RKO (cell line): ENCODE results near the gene RNF217.

Experiments
- DNase-seq: peaks from one replicate; pipeline ENCODE4 v3.0.0-alpha.2; 2016; ENCODE audit warnings: low spot score

RNF217 gene

DNA sequence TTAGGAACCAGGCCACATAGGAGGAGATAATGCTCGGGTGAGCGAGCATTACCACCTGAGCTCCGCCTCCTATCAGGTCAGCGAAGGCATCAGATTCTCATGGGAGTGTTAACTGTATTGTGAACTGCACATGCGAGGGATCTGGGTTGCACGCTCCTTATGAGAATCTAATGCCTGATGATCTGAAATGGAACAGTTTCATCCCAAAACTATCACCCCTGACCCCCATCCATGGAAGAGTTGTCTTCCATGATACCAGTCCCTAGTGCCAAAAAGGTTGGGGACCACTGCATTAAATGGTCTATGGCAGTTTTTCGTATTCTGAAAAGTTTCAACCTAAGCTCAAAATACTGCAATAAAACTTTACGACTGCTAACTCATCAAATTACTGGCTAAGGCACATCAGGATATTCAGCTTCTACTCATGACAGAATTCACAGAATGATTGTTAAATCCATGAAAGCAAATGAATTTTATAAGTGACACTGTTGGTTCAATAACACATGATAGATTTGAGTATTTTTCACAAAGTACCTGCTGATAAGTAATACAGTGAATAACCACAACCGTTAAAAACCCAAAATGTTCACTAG is 25.9 kb downstream of the RNF217 start:
- no peak for DNase-seq

DNA sequence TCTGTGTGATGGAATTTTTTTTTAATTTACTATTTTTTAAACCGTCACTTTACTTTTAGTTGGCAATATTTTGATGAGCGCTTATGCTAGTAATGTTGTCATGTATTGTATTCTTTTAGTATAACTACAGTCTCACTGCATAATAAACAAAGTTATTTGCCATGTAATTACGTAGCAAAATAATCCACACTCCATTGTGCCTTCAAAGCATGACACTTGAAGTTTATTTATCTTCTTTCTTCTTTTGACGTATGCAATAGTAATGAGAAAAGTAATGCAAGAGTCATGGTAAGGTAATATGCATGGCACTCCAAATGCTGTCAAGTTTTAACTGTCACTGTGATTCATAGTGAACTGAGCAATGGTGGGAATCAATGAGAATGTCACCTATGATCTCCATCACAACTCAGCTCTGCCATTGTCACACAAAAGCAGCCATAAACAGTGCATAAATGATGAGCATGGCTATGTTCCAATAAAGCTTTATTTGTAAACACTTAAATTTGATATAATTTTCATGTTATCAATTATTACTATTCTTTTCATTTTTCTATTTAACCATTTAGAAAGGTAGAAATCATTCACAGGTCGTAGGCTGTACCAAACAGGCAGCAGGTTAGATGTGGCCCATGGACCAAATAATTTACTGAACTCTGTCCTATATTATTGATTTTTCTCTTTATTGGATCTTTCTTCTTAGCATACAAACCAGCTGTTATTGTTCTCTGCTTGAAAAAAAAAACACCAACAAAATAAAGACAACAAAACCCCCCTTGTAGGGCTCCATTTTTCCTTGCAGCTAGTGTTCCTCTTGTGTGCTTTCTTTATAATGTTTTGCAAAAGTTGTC is 27.1 kb downstream of the RNF217 start:
- DNase-seq = peak; percentile 20

DNA sequence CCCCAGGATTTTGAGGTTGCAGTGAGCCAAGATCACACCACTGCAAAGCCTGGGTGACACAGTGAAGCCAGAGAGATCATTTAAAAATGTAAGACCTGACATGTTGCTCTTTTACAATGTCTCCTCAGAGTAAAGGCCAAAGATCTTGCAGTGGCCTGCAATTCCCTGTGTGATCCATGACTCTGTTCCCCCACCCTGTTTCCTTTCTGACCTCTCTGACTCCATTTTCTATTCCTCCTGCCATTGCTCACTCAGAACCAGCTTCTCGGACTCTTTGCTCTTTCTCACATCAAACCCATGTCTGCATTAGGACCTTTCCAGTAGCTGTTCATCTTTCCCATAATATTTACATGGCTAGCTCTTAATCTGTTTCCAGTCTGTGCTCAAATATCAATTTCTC is 28.8 kb downstream of the RNF217 start:
- DNase-seq = no peak

DNA sequence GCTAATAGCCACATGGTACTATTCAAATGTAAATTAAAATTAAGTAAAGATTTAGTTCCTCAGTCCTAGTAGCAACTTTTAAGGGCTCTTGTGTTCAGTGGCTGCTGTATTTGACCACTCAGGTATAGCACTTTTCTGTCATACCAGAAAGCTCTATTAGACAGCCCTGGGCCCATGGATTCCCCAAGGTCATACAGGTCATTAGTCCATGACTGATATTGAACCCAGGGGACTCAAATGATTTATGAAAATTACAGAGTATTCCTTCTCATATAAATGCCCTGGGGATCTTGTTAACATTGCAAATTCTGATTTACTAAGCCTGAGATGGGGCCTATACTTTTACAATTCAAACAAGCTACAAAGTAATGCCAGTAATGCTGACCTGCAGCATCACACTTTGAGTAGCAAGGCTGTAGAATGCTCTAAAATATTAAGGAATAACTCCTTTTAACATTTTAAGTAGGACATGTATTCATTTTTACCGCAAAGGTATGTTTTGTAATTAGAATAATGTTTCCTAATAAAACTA is 29.6 kb downstream of the RNF217 start:
- no peak for DNase-seq

DNA sequence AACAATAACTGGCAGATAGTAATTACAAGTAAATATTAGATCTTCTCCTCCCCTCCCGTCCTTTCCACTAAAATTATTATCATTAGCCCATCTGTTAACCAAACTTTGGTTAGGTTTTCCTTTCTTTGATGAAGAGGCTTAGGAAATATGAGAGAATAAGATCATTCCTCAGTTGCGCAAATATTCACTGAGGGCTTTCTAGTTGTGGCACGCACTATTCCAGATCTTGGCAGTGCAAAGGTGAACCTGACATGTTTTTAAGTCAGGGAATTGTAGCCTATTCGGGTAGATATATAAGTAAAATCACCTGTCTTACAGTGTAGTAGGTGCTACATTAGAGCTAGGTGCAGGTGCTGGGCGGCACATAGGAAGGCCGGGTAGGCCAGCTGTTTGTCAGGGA is 31.1 kb downstream of the RNF217 start:
- no peak for DNase-seq

DNA sequence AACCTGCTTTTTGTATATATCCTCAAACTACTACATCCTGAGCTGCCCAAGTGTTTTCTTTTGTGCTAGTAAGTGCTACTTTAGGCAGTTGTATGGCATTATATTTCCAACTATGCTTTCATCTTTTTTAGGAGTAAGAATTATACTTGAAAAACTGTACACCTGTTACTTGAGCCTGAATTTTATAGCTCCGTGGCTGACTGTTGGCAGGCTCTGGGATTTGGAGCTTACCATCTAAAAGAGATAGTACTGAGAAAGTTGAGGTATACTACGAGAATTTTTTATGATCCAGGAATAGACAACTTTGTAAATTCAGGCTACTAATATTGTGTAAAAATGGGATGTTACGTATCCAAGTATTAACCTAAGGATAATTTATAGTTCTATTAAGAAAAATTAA is 32.4 kb downstream of the RNF217 start:
- DNase-seq = no peak

DNA sequence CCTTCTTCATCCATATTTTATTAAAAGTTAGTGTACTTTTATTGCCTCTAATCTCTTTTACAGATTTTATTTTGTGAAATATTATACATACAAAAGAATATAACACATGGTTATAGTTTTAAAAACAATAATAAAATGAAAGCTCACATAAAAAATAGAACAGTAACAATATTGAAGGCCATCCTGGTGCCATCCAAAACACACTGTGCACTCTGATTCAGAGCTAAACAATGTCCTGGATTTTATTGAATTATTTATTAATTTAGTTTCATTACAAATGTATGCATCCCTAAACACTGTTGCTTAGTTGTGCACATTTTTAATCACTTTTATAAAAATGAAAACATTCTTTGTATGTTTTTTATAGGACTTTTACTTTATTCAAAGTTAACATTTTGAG is 32.9 kb downstream of the RNF217 start:
- no peak for DNase-seq

DNA sequence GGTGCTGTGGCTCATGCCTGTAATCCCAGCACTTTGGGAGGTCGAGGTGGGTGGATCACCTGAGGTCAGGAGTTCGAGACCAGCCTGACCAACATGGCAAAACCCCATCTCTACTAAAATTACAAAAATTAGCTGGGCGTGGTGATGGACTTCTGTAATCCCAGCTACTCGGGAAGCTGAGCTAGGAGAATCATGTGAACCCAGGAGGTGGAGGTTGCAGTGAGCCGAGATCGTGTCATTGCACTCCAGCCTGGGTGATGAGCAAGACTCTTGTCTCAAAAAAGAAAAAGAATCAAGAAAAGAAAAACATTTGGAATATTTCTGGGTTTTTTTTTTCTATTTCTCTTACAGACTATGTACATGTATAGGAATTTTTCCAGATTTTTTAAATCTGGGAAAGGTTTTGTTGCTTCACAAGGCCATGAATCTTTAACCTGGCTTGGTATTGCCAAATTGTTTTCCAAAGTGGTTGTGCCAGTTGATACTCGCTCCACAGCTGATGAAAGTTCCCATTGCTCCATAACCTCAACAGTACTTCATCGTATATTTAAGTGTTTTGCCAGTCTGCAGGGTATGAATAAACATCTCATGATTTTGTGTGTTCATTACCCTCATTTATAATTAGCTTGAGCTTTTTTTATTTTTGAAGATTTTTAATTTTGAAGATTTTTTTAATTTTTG is 33.5 kb downstream of the RNF217 start:
- no peak for DNase-seq

DNA sequence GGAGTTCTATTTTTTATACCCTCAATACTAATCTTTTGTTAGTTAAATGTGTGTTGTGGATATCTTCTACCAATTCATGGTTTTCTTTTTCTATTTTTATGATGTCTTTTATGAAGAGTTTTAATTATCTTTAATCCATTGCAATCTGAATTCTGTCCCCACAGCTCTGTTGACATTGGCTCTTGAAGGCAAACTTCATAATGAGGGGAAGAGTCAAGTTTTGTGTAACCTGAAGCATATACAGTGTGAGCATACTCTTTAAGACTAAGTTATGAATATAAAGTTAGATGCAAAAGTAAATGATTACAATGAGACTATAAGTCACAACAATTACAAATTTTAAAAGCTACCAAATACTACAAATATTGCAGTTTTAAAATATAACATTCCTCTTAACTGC is 34.2 kb downstream of the RNF217 start:
- DNase-seq = no peak

DNA sequence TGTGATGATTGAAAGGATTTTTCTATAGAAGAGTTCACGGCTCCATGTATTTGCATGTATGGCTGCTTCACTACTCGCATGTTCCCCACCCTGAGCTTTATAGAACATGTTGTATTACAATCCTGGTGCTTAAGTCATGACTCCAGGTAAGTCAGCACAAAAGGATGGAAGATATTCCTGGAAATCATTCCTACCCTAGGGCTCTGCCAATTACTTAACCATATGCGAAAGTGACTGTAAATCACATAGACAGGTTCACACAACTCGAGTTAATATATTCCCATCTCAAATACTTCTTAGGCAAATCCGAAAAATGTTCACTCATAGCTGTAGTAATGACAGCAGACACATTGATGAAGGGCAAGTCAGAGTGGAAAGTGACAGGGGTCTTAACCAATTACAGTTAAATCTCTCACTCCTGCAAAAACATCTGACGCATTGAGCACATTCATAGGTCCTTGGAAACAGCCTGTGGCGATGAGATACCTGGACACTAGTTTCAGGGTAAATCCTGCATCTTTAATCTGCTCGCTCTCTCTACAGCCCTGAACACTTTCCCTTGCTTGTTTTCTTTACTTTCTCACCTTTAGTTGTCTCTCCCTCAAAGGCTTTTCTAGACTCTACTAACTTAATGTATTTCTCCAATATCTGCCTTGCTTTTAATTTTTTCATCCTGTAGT is 35.1 kb downstream of the RNF217 start:
- no peak for DNase-seq

DNA sequence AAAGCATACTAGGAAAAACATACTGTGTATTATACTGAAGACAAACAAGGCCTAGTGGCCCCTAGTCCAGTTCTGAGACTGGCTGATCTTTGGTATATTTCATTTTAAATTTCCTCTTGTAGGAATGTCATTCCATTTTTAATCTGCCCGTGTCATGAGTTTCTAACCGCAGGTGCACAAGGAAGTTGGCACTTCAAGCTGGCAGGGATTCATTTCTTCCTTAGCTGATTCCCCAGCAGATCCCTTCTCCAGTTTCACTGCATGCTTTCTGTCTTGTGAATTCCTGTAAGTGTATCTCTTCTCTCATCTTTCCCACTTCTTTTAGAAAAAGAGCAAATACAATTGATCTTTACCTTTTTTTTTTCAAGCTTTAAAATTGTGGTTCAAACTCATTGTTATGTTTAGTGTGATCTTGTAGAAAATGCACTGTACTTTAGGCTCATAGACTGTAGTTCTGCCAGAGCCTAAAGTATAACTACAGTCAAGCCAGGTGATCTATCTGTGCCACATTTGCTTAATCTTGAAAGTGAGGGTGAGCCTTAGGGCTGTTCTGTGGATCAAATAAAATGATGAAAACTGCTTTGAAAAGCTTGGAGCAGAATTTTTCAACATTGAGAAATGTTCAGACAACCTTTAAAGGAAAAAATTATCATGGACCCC is 37.0 kb downstream of the RNF217 start:
- no peak for DNase-seq

DNA sequence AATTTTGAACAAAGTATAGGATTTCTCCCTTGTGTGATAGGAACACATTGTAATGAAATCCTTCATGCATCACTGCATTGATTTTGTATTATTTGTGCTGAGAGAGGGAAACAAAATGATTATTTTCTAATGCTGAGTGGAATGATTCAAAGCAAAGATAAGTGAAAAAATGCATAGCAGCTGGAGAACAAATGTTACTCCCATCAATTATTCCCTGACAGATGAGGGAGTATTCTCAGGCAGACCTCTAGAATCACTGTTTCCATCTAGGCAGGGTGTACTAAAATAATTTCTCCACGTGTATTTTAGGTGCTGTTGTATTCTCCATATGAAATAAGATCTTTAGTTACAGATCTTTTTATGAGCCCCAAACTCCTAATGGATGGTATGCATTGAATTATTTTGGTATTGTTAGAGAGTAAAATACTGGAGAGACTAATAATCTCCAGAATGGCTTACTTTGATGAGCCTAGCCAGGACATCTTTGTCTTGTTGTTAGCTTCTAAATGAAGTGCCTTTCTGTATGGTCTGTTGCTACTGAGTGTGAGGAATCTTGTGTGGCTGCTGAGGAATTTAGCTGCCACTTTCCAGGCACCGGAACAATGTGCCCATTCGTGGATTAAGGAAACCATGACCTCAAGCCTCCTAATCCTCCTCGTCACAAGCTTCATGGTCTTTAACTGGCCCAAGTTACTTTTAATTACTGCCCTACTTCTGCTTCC is 39.6 kb downstream of the RNF217 start:
- no peak for DNase-seq

DNA sequence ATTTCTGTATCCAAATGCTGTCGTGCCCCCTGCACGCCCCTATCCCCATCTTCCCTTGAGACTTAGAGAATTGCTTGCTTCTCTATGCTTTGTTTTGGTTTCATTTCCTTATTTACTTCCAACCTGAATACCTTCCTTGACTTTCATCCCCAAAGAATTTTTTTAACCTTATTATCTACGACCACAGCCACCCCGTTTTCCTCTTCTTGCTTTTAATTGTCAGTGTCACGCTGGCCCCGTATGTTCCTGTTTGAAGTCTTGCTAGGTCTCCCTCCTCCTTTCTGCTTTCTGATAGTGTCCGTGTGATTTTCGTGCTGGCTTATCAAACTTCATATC is 40.1 kb downstream of the RNF217 start:
- no peak for DNase-seq

DNA sequence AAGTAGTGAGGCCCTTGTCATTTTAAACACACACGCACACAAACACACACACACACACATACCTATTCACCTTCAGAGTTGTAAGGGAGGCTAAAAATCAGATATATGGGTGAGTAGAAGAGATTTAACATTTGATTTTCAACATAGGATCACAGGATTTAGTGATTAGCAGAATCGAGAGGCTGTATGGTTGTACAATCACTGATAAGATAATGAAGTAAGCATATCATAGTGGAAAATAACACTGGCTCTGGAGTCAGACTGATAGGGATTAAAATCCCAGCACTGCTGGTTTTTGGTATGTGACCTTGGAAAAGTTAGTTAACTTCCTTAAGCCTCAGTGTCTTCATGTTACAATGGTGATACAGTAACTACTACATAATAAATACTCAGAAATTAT is 40.8 kb downstream of the RNF217 start:
- no peak for DNase-seq

DNA sequence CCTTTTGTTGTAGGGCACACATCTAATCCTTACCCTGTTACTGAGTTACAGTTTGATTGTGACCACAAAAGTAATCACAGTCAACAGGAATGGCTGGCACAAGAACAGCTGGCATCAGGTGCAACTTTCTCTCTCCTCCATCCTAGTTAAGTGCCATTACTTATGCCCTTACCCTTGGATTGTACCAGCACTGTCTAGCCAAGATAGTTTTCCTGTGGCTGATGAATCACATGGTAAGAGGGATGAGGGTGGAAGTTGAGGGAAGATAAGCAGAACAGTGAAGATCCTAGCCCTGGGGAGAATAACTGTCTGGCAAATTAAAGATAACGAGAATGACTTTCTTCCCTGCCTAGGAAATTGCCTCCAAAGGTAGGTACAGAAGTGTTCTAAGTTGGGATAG is 42.0 kb downstream of the RNF217 start:
- DNase-seq = no peak

DNA sequence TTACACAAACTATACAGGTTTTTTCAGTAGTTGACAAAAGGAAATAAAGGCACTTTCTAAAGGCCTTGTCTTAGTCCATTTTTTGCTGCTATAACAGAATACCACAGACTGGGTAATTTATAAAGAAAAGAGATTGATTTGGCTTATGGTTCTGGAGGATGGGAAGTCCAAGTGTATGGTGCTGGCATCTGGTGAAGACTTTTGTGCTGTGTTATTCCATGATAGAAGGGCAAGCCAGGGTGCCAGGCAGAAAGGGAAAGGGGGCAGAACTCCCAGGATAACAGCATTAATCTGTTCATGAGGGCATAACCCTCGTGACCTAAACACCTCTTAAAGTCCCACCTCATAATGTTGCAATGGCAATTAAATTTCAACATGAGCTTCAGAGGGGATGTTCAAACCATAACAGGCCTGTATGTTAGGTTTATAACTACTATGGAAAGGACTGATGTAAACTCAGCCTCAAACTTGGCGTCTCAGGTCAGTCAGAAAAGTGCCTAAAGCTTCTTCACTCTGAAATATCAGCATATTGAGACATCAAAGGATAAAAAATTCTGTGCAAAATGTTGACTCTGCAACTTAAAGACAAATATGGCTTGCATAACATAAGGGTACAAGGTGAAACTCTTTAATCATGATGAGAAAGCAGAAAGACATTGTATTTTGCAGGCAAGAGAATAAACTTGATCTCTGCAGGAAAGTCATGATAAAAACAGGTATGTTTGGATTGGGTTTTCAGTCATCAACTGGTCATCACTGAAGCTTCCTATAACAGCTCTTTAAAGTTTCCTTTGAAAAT is 42.8 kb downstream of the RNF217 start:
- DNase-seq = no peak

DNA sequence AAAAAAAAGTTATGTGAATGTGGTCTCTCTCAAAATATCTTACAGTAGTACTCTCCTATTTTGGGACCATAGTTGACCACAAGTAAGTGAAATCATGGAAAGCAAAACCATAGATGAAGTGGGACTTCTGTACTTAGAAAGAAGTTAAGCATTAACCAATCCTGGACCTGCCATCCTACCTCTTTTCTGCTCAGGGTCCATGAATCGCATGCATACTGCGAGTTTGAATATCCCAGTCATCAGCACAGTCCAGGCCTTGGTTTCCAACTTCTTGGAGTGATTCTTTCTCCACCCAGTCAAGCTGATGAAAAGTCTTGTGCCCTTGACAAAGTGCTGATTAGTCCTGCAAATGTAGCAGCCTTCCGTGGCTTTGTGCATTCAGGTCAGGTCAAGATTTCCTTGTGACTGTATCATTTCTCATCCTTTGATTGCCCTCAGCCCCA is 46.0 kb downstream of the RNF217 start:
- no peak for DNase-seq

DNA sequence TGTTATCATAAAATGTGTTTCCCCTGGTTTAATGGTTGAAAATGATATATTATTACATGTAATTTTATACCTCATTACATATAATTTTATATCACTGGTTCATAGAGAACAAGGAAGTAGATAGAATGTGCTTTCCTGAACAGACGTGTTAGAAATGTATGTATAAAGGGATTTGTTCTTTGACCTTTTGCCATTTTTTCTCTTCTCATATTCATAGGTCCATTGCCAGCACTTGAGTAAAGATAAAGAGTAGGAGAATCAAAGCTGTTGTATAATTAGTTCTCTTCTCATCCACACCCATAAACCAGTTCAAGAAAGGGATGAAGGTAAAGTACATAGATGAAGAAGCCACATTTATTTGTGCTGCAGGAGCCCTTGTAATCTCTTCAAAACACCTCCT is 46.7 kb downstream of the RNF217 start:
- no peak for DNase-seq

DNA sequence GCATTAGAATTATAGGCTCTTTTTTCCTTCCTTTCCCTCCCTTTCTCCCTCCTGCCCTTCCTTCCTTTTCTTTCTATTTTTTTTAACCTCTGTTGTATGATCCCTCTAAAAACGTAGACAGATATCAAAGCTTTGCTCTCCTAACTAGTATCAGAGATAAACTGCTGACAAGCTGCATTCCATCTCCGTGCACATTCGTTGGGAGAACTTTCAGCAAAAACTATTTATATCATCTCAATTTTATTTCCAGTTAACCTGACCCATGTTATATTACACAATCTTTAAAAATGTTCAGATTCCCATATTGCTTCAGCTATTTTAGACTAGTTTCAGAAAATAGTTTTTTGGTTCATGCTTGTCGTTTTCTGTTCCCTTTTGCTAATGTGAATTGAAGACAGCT is 47.3 kb downstream of the RNF217 start:
- no peak for DNase-seq

DNA sequence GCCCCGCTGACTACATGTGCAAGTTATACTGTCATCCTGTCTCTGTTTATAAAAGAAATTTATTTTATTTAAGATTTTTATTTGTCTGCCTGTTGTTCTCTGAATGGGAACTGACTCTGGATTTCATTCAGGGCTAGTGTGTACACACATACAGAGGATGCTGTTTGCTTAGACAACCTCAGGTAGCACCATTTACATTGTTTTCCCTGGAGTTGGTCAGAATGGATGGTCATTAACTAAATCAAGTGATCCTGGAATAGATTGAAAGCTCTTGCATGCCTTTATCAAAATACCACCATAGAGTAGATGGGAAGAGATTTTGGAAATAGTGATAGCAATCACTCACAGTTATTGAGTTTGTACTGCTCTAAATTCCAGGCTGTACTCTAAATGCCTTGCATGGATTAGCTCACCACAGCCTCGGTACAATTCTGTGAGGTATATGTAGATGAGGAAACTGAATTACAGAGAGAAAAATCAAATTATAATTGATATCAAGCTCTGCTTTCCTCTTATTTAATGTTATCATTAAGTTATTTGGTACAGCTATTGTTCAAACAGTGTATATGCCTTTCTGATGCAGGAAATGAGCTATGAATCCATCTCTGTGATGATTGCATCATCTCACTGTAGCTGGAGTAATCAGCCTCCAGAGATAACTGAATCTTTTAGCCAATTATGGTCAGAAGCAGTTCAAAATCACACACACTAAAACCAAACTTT is 51.9 kb downstream of the RNF217 start:
- DNase-seq = peak; percentile 51
